ENCODE results near the gene KAT8.
"Not testable (repeated sequence)": the region's sequence is repeated elsewhere in the genome, so short reads cannot be mapped to it uniquely, and the experiment has no call there.

Gene KAT8

DNA sequence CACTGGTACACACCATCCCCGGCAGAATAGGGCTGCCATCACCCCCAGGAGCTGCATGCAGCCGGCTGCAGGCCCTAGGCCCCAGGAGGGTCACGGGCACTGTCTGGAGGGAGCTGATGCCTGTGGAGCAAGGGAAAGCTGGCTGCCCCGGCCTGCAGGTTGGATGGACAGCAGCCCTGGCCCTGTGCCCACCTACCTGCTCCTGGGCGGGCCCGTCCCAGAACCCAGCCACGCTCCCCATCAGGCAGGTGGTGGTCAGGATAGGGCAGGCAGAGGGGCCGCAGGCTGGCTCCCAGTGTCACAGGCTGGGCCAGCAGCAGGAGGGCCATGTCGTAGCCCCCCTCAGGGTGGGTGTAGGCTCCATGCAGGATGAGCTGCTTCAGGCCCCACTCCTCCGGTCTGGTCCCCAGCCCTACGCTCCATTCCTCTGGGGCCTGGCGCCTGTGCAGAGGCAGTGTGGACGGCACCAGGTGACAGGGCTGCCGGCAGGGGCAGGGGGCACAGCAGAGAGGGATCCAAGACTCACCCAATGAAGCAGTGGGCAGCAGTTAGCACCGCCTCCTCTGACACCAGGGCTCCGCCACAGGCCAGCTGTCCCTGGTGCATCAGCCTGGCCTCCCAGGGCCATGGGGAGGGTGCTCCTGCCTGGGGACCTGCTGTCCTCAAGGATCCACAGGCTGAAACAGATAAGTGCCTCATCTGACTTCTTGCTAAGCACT lies 32.7 kb upstream of the KAT8 start:
- DNase-seq: no peak

DNA sequence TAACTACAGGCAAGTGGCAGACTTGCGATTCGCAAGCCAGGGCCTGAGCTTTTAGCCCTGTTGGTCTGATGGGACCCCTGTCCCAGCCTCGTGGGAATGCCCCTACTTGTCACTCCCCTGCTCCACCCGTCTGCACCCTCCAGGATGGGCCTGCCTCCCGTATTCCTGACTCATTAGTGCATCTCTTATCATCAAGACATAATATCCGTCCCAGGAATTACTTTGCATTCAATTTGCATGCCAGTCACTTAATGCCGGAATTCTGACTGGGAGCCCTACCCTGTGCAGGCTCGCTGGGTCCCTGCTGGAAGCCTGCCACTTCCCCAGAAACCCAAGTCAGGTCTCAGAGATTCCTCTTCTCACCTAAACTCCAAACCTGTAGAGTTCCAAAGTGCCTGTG lies 32.1 kb upstream of the KAT8 start:
- DNase-seq: no peak

DNA sequence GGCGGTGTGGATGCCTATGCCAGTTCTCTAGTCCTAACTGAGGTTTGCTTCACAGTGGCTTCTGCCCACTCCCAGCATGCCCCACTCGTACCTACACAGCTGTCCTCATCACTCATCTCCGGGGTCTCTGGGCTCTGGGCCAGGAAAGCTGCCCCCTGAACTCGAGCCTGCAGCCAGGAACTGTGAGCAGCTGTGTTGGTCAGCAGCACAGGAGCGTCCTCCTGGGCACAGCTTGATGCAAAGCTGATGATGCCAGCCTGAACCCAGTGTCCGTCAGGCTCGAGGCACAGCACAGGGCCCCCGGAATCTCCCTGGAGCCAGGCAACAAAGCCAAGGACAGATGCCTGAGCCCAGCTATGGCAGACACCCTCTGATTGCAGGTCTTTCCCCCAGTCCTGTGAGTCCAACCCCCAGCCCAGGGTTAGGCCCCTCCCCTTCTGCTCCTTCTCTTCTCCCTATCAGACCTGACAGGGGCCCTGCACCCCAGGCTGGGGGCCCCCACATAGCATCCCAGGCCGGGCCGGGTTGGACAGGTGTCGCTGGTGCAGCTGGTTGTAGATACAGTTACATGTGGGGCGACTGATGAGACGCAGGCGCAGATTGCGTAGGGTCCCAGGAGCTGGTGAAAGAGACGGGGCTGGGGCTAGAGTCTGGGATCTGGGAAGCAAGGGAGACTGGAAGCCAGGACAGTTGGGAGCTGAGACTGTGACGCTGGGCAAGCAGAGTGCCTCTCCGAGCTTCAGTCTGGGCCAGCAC lies 31.4 kb upstream of the KAT8 start:
- DNase-seq: no peak

DNA sequence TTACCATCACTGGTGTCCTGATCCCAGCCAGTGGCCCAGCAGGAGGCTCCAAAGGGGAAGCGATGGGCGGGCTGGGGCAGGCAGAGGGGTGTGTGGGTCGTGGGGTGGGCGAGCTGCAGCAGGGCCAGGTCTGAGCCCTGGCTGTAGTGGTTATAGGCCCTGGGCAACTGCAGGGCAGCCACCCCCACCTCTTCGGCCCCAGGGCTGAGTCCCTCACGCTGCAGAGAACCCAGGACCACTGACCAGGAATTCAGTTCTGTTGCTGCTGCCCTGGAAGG lies 30.9 kb upstream of the KAT8 start:
- DNase-seq: no peak

DNA sequence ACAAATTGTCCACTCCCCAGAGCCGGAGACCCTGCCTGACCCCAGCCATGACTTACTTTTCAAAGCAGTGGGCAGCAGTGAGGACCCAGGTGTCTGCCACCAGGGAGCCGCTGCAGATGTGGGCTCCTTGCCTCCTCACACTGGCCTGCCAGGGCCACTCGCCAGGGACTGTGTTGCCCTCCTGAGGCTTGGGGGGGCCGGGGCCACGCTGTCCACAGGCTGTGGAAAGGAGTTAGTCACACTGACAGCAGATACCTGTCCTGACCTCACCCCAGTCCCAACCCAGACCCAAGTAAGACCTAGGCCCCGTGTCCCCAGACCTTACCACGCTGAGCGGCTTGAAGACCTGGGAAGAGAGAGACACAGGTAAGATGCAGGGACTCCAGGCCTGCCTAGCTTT lies 30.0 kb upstream of the KAT8 start:
- DNase-seq: no peak

DNA sequence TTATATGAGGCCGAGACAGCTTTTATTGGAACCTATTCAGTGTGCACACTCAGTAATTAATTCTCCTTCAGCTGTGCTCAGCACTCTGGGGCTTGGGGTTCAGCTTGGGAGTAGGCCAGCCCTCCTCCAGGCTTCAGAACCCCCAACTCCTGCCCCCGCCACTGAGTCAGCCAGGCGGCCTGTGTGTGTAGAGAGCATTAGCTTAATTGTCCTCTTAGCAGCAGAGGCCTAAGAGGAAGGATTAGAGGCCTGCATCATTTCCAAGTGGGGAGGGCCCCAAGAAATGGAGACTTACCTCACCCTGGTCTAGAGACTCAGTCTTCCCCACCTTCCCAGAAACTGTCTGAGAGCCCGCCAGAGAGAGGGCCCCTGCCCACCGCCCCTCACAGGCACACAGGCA lies 29.5 kb upstream of the KAT8 start:
- no peak for DNase-seq

DNA sequence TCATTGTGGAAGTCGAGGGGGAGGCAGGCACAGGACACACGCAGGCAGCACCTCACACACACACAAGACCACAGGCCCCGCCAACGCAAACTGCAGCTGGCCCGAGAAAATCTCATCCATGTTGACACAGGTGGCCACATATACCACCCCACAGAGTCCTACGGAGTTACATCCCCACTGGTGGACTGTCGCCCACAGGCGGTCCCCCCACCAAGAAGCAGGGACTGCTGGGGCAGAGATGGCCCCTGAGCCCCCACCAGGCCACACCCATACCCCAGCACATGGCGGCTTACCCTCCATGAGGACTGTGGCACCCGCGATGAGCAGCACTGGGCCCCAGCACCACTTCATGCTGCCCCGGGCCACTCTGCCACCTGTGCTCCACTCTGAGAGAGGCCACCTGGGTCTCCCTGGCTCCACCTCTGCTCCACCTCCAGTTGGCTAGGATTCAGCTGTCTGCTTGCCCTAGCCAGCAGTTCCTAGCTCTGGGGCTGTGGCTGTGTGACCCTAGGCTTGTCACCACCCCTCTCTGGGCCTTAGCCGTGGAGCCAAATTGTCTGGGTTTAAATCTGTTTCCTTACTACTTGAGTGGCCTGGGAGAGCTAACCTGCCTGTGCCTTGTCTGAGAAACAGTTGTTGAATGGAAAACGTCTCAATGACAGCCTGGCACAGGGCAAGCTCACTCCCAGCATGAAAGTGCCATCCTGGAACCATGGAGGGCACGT lies 28.8 kb upstream of the KAT8 start, which contains the start of gene PRSS53:
Gene PRSS53 (minus strand): TSS at position 485 of the 725 bp plus-strand sequence. CDS start 134 bp downstream, at position 351.
- DNase-seq: peak; percentile 50

DNA sequence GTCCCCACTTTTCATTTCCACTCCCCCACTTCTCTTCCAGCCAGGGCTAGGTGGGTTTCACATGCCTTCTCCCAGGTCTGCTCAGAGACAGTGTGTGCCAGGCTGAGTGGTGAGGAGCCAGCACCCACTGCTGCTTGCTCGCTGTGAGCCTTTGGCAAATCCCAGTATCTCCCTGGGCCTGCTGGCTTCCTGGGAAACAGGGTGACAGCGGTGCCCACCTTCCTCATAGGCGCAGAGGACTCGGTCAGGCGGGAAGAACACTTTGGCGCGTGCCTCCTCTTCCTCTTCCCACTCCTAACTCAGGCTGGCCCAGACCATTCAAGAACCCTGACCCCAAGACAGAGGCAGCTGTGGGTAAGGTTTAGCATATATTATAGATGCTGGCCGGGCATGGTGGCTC lies 28.3 kb upstream of the KAT8 start:
- DNase-seq: no peak

DNA sequence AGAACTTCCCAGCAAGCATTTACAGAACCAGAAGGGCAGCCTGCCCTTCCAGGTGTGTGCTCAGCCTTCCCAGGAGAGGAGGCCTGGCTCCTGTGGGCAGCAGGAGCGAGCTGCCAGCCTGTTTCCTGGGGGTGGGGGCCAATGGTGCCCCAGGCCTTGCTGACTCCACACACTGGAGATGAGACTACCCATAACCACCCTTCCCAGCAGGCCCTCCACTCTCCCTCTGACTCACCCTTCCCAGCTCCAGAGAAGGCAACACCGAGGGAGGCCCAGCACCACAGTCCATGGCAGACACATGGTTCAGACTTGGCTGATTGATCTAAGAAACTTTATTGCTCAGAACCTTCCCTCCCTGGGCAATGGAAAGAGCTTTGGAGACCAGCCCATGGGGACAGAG lies 26.9 kb upstream of the KAT8 start:
- no peak for DNase-seq

DNA sequence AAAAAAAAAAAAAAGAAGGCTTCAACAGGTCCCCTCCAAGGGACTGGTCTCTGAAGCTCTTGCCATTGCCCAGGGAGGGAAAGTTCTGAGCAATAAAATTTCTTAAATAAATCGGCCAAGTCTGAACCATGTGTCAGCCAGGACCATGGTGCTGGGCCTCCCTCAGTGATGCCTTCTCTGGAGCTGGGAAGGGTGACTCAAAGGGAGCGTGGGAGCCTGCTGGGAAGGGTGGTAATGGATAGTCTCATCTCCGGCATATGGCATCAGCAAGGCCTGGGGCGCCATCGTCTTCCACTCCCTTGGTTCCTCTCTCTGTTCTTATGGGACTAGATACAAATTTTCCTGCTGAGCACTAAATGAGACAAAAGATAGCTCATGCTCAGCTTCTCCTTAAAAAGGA lies 25.1 kb upstream of the KAT8 start:
- DNase-seq: no peak

DNA sequence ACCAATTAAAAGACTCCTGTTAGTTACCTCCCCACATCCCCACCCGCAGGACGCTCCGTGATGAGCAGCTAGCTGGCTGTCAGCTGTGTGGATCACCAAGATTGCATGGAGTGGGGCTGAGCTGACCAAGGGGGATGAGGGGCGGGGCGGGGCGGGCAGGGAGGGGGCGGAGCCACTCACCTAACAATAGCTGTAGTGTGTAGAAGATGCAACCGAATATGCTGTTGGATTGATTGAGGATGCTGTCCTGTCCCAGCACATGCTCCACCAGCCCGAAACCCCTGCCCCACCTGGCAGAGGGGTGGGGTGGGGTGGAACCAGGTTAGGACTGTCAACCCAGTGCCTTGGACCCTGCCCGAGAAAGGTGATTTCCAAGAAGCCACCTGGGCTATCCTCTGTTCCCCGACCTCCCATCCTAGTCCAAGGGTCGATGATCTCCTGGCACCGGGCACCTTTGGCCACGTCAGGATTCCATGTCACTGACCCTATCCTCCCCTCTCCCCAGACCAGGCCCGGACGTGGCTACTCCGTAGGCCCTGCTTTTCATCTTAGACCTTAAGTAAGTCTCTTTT lies 24.2 kb upstream of the KAT8 start:
- DNase-seq: peak; percentile 43

DNA sequence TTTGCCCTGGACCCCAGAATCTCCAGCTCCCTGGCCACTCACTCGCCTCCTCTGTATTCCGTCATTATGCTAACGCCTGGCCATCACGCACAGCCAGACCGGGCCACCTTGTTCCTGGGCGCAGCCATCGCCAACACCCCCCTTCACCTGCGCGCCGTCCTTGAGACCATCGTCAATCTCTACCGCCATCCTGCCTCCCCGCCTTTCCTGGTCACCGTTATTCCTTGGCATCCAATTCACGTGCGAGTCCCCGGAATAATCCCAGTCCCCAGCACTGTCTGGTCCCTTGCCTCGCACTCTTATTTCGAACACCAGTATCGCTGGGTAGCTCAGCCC lies 23.4 kb upstream of the KAT8 start:
- no peak for DNase-seq

DNA sequence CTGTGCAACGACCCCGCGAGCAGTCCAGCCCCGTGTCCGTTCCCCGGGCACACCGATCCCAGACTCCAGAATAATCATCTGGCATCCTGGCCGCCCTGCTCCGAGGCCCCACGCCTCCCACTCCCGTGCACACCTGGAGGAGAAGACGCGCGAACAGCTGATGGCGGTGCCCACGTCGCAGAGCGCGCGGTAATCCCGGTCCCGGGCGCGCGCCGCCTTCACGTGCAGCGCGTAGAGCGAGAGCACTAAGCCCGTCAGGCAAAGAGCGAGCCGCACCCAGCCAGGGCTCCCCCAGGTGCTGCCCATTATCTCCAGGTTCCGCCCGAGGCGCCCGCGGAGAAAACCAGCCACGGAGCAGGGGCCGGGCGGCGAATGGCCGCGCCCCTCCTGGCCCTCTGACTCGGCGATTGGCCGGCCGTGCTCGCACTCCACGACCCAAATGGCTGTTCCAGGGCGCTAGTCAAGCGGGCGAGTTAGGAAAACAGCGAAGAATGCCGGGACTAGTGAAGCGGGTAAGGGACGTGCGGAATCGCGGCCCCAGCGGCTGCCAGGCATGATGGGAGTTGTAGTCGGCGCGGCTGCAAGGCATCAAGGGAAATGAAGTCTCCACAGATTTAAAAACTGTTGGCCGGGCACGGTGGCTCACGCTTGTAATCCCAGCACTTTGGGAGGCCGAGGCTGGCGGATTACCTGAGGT lies 22.9 kb upstream of the KAT8 start, which contains the start of gene VKORC1:
Gene VKORC1 (minus strand): TSS at position 374 of the 697 bp plus-strand sequence. CDS start 68 bp downstream, at position 306.
- peak; percentile 98 for DNase-seq

DNA sequence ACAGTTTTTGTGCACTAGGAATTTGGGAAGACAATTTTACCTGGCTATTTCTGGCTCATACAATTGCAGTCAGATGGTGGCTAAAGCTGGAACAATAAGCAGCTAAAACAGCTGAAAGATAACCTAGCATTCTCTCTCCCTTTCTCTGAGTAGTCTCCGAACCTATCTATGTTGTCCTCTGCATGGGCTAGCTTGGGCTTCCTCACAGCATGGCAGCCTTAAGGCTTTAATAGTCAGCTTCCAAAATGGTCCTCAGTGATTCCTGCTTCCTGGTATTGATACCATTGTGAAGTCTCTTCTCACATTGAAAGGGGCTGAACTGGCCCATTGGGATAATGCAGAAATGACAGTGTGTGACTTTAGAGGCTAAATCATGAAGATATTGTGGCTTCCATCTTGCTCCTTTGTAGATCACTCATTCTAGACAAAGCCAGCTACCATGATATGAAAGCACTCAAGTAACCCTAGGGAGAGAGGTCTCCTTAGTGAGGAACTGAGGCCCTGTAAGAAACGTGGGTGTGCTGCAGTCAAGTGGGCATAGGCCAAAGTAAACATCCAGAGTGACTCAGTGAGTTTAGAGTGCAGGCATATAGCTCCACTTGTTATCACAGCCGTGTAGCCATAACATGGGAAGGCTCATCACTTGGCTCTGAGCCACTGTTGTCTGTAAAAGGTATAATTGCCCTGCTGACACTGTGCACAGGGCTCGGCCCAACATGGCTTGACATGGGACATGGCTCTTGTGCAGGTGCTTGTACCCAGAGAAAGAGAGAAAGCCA lies 17.4 kb upstream of the KAT8 start:
- DNase-seq: no peak

DNA sequence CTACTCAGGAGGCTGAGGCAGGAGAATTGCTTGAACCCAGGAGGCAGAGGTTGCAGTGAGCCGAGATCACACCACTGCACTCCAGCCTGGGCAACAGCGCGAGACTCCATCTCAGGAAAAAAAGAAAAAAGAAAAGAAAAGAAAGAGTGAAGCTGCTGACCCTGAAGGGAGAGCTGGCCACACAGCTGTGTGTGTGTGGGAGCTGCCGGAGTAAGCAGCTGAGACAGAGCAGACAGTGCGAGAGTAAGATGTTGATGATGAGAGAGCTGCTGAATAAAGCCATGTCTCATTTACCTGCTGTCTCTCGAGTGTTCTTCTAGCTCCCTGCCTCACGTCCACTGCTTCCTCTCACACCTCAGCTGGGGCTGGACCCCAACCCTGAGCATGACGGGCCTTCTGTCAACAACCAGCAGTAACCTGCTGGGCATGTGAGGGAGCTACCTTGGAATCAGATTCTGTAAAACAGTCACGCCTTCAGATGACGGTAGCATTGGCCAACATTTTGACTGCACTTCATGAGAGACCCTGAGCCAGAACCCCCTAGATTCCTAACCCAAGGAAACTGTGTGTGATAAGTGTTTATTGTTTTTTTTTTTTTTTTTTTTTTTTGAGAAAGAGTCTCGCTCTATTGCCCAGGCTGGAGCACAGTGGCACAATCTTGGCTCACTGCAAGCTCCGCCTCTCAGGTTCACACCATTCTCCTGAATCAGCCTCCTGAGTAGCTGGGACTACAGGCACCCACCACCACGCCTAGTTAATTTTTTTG lies 16.4 kb upstream of the KAT8 start:
- not testable (repeated sequence) for DNase-seq

DNA sequence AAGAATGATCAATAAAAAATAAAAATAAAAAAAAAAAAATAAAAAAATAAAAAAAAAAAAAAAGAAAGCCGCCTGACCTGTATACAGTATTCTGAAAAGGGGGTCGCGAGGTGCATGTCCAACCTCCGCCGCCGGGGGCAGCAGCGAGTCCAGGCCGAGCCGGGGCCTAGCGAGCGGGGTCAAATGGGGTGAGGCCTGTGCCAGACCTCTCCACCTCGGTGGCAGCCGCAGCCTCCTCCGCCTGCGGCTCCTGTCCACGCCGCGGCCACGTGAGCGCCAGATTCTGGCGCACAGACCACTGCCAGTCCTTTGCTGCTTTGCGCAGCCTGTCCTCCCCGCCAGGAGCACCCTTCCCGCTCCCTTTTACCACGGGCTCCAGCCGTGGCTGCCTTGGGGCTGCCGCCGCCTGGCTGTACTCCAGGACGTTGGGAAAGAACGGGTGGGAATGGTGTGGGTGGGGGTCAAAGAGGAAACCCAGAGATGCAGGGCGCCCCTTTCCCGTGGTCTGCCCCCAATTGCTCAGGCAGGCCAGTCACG lies 11.7 kb upstream of the KAT8 start:
- DNase-seq: peak; percentile 87

DNA sequence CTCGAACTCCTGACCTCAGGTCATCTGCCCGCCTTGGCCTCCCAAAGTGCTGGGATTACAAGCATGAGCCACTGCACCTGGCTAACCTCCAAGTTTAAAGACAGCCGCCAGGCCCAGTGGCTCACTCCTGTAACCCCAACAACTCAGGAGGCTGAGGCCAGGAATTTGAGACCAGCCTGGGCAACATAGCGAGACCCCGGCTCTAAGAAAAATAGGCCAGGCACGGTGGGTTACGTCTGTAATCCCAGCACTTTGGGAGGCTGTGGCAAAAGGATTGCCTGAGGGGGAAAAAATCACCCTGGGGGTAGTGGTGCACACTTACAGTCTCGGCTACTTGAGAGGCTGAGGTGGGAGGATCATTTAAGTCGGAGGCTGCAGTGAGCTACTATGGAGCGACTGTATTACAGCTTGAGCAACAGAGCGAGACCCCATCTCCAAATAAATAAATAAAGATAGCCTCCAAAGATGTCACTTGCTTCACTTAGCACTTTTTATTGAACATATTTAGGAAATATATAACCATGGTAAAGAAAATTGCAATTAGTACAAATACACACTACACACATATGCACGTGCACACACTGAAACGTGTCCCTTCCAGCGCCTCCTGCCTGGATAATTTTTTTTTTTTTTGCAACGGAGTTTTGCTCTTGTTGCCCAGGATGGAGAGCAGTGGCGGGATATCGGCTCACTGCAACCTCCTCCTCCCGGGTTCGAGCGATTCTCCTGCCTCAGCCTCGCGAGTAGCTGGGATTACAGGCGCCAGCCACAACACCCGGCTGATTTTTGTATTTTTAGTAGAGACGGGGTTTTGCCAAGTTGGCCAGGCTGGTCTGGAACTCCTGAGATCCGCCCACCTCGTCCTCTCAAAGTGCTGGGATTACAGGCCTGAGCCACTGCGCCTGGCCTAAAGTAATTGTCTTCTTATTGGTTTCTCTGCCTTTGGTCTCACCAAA lies 10.7 kb upstream of the KAT8 start:
- DNase-seq: no peak

DNA sequence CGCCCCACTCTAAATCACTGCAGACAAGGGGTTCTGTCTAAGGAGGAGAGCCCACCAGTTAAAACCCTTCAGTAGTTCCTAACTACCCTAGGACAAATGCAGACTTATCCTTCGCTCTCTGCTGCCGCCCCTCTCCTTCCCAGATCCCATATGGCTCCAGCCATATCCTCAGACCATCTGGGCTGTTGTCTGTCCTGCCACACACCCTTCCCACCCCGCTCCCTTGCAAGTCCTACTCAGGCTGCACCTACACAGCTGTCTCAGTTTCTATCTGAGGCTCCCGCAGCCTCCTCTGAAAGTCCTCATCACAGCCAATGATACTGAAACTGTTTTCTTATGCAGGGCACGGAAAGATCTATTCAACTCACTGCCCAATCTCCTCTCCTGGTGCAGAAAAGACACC lies 10.0 kb upstream of the KAT8 start:
- peak; percentile 78 for DNase-seq

DNA sequence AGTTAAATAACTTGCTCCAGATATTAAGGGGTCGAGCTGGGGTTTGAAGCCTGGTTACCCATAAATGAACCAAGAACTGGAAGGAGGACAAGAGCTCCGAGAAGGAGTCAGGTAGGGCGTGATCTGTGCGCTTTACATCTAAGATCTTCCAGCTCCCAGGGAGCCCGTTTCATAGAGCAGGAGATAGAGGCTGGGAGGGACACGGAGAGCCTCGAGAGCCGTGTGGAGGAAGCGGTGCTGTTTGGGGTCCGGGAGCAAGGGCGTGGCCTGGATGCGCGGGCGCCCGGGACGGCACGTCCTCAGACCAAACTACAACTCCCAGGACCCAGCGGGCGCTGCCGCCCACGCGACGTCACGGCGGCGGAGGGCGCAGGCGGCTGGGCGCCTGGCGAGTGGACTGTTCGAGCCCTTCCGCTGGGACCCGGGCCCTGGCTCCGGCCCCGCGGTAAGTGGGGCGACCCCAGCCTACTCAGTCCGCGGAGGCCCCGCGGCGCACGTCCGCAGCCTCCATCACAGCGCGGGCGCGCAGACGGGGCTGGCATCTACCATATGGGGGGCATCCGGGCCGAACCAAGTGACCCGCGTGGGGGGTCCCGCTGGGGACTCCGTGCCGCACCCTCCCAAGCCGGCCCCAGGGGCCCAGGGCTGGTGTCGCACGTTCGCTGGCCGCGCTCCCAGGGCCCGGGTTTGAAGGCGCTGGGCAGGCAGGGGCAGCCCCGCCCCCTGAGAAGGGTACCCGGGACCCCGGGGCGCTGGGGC lies 9.2 kb upstream of the KAT8 start, which contains the start of gene BCKDK:
Gene BCKDK (plus strand): TSS at position 352 of the 759 bp plus-strand sequence. CDS start 838 bp downstream, outside the sequence.
- DNase-seq: peak; percentile 92
